BE2C (cell line): ENCODE results near the gene PDGFB.
A peak's percentile ranks its signal among the peaks of the same experiment; 100 is the strongest.

Experiments used
- DNase-seq: peaks from one replicate; pipeline ENCODE4 v3.0.0-alpha.2; 2020
- H3K27me3 ChIP-seq: fragments of 250-450 bp; sonication (Bioruptor Pico); 2 replicates; pipeline ENCODE4 v1.5.1; 2020; ENCODE audit warnings: mild to moderate bottlenecking
- H3K36me3 ChIP-seq: fragments of 250-450 bp; sonication (Bioruptor Pico); 2 replicates; pipeline ENCODE4 v1.5.1; 2020; ENCODE audit warnings: mild to moderate bottlenecking
- H3K4me1 ChIP-seq: fragments of 250-450 bp; sonication (Bioruptor Pico); 2 replicates; pipeline ENCODE4 v1.5.1; 2020
- H3K4me3 ChIP-seq: 2 replicates; pipeline ENCODE4 v1.5.1; 2011; ENCODE audit warnings: low read depth, low read length
- H3K9me3 ChIP-seq: fragments of 250-450 bp; sonication (Bioruptor Pico); 2 replicates; pipeline ENCODE4 v1.5.1; 2020
- CTCF ChIP-seq: IDR thresholded peaks from 2 replicates; pipeline ENCODE4 v1.5.1; 2012; ENCODE audit warnings: mild to moderate bottlenecking, low read depth, low read length

The PDGFB gene

GRCh38 chr22:39197578-39197977 lies 47.2 kb downstream of the PDGFB start:
- Histone ChIP-seq H3K27me3 (no peaks in the 10 kb centered on the region), H3K9me3 (no peaks in the 10 kb centered on the region; the same call in 1 of the 2 replicates), H3K4me3 (no peak overlapping the region), H3K36me3 (no peaks in the 10 kb centered on the region), H3K4me1 (no peaks in the 10 kb centered on the region; the same call in 1 of the 2 replicates)
- no peak for DNase-seq
- TF ChIP-seq CTCF: no peak

GRCh38 chr22:39194098-39194497 lies 50.7 kb downstream of the PDGFB start:
- Histone ChIP-seq H3K27me3 (no peaks in the 10 kb centered on the region), H3K4me3 (no peak overlapping the region), H3K9me3 (no peaks in the 10 kb centered on the region; the same call in 1 of the 2 replicates), H3K4me1 (no peaks in the 10 kb centered on the region), H3K36me3 (no peaks in the 10 kb centered on the region)
- DNase-seq: no peak
- no peak for TF ChIP-seq CTCF

- no peaks in the 10 kb centered on the region; the same call in 1 of the 2 replicates for H3K4me1 ChIP-seq
- no peaks in the 10 kb centered on the region for H3K27me3 ChIP-seq
- TF ChIP-seq CTCF: no peak
- H3K9me3 ChIP-seq: no peaks in the 10 kb centered on the region; the same call in 1 of the 2 replicates
- no peaks in the 10 kb centered on the region for H3K36me3 ChIP-seq
- DNase-seq: no peak
- no peak overlapping the region for H3K4me3 ChIP-seq
Observed at GRCh38 chr22:39188809-39189208, 56.0 kb downstream of the PDGFB start.

GRCh38 chr22:39185601-39186012 lies 59.2 kb downstream of the PDGFB start:
- peak; percentile 61 for DNase-seq
- Histone ChIP-seq H3K4me3 (no peak overlapping the region), H3K27me3 (no peaks in the 10 kb centered on the region), H3K9me3 (no peaks in the 10 kb centered on the region; the same call in 1 of the 2 replicates), H3K36me3 (no peaks in the 10 kb centered on the region), H3K4me1 (no peaks in the 10 kb centered on the region; the same call in 1 of the 2 replicates)
- TF ChIP-seq CTCF: 0 out of 2 replicates have a peak, but pooled peaks have one; percentile 6

- Histone ChIP-seq H3K27me3 (no peaks in the 10 kb centered on the region), H3K4me1 (no peaks in the 10 kb centered on the region; the same call in 1 of the 2 replicates), H3K9me3 (no peaks in the 10 kb centered on the region; the same call in 1 of the 2 replicates), H3K4me3 (no peak overlapping the region), H3K36me3 (no peaks in the 10 kb centered on the region)
- DNase-seq: no peak
- no peak for TF ChIP-seq CTCF
Observed at GRCh38 chr22:39184586-39185577, 59.9 kb downstream of the PDGFB start.
